Activated CD4-positive, alpha-beta T cell treated with anti-CD3 and anti-CD28 coated beads, Interleukin-2, Interleukin-6, amounts not matched to agents 100 ng/mL and 50 ng/mL, durations not matched to agents 16 hours and 8 hours (primary cell): ENCODE data around the gene PFKFB4.

ENCODE experiments used
- DNase-seq: peaks from one replicate; pipeline ENCODE4 v3.0.0-alpha.2; 2020

Gene PFKFB4

DNA sequence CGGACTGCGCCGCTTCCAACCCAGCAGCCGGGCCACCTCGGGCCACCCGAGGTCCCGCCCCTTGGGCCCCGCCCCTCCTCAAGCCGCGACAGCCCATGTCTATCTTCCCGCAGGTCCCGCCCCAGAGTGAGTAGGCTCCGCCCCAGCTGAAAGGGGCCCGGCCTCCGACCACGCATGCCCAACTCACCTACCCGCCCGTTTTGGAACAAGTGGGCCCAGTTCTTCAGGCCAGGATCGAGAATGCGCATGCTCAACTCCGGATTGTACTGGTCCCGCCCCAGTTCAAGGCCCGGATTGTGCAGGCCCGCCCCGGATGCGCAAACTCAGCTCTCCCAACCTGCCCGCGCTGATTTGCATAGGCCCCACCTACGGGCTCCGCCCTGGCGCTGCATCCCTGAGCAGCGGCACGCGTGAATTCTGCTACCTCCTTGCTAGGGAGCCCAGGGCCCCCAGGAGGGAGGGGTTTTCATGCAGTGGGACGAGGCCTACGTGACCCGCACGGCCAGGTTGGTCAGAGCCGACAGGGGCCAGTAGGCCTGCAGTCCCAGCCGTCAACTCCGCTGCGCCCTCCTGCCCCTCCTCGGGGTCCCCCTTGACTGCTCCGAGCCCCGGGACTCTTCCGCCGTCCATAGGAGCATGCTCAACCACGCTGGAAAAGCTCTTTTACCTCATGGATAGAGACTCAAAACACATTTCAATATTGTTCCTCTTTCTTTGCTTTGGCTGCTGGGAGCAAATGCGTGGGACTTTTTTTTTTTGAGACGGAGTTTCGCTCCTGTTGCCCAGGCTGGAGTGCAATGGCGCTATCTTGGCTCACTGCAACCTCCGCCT is at the start of gene PFKFB4:
TSS of gene PFKFB4 (minus strand) at position 8 of the 831 bp plus-strand sequence. CDS start 26 bp downstream, outside the sequence.
- DNase-seq: peak; percentile 100

GRCh38 chr3:48601622-48601994 is 45.0 kb upstream of the PFKFB4 start:
- DNase-seq: no peak

DNA sequence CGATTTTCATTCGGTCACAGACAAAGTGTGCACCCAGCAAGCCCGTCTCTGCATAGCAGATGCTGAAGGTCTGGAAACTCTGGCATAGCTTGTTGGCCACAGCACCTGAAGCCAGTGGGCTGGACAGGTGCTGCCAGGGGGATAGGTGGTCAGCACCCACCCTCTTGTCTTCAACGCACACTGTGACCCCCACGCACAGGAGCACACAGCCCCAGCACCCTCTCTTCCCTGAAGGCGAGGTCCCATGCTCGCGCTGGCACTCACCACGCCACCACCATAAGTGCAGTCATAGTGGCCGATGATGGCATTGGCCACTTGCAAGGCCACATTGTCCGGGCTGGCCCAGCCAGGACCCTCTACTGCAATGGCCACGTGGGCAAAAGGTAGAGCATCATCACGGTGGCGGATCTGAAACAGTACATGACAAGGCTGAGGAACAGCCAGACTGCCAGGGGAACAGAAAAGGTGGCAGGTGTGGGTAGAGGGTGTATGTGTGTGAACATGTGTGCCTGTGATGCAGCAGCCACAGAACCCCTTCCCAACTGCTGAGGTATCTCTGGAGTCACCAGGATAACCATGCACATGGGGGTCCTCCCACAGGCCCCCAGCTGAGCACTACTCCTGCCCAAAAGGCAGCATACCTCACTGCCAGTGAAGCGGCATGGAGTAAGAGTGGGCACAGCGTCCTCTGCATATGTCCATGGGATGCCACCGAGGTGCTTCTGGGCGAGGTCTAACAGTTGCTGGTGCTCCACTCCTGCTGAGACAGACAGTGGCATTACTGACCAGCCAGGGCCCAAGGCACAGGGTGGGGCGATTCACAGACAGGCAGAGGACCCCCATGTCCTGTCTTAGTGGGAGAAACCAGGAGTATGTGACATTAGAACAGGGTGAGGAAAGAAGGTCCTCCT is 44.4 kb upstream of the PFKFB4 start:
- no peak for DNase-seq

GRCh38 chr3:48599509-48600285 is 43.1 kb upstream of the PFKFB4 start:
- DNase-seq: no peak

DNA sequence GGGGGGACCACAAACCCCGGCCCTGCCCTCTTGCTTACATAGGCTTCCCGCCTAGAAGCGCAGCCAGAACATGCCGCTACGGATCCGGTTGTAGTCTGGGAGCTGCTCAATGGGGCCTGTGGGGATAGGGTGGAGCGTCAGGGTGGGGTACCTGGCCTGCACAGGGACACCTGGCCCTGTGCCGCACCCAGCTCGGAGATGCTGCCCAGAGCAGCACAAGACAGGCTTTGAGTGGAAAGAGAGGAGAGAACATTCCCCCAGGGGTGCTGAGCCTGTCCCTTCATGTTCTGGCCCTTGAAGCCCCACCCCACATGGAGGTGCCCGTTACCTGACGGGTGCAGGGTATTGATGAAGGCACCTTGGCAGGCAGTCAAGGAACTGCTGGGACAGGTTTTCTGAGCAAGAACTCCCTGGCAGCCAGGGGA is 42.5 kb upstream of the PFKFB4 start:
- DNase-seq: no peak

DNA sequence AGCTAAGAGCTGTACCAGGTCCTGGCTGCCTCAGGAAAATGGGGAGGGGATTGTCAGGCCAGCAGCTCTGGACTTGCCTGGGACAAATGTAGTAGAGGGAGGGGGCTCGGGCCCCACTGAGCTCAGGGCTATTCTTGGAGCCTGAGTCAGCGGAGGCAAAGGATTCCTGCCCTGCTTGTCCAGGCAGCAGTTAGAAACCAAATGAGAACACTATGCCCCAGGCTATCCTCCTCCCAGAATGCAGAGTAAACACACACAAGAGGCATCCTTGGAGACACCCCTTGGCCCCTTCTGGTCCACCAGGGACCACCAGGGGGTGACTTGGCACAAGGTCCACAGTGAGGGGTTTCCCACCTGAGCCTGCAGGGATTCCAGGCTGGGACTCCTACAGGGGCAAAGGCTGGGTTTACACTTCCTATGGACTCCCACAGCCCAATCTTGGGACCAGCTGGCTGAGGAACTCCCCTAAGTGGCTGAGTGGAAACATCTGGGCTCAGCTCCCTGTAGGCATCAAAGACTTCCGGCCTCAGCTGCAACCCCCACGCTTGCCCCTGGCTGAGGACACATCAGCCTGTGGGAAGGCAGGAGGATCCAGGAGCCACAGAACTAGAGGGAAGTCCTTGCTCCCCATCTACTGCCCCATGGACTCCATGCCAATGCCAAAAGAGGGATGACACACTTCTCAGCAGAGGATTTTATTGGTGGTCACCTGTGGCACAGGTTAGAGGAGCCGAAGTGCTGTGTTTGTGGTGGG is 41.9 kb upstream of the PFKFB4 start:
- no peak for DNase-seq

- no peak for DNase-seq
Measured at GRCh38 chr3:48597408-48597800, 40.8 kb upstream of the PFKFB4 start.

GRCh38 chr3:48596676-48597407 is 40.2 kb upstream of the PFKFB4 start:
- no peak for DNase-seq

GRCh38 chr3:48596157-48596556 is 39.6 kb upstream of the PFKFB4 start:
- no peak for DNase-seq

- no peak for DNase-seq
Measured at GRCh38 chr3:48595526-48596121, 39.0 kb upstream of the PFKFB4 start.

- DNase-seq: no peak
Measured at GRCh38 chr3:48595075-48595525, 38.5 kb upstream of the PFKFB4 start, which contains the start of gene COL7A1. Gene COL7A1, minus strand, starts transcription at chr3:48595329. Its CDS starts 170 bp downstream, at chr3:48595159.

DNA sequence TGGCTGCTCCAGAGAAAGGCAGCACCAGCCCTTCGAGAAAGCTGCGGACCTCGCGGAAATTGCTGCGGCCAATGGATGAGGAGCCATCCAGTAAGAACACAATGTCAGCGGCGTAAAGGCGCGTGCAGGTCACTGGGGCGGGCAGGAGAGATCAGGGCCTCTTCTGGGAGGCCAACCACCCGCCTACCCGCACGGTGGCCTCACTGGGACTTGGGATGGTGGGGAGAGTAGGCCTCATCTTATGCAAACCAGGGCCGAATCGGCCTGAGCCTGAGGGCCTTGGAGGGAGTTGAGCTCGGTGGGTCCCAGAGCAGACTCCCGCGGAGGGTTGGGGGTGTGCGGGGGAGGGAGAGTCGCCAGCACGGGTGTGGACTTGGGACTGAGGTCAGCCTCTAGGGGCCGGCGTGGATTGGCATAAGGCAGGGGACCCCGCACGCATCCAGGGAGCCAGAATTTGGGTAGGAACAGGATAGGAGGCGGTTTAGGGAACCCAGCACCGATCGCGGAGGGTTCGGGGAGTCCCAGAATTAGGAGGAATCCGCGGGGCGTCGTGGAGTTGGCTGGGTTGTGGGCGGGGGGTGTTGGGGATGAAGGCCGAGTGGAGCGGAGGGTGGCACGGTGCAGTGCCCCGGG is 37.9 kb upstream of the PFKFB4 start:
- DNase-seq: no peak

GRCh38 chr3:48593337-48593736 is 36.7 kb upstream of the PFKFB4 start:
- no peak for DNase-seq

GRCh38 chr3:48592519-48593087 is 36.0 kb upstream of the PFKFB4 start:
- no peak for DNase-seq

DNA sequence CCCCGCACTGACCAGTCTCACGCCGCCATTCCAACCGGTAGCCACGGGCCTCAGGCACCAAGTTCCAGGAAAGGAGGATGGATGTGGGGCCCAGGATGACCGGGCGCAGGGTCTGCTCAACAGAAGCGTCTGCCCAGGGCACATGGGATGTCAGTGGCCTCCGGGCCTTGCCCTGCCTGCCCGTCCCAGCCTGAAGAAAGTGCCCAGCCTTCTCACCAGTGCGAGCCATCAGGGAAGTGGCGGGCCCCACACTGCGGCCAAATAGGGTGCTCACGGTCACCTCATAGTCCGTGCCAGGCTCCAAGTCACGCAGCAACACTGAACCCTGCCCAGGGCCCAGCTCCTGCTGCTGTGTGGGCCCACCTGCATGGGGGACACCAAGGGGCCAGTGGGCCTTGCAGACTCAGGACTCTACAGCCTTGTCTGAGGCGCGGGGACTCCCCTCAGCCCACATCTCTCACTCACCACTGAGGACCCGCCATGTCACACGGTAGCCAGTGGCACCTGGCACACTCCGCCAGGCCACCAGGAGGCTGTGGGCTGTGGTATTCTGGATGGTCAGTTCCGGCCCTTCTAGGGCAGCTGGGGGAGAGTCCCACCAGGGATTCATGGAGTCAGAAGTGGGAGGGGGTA is 35.4 kb upstream of the PFKFB4 start:
- DNase-seq: no peak

GRCh38 chr3:48591436-48591835 is 34.8 kb upstream of the PFKFB4 start:
- no peak for DNase-seq

GRCh38 chr3:48588230-48588629 is 31.6 kb upstream of the PFKFB4 start:
- DNase-seq: no peak

DNA sequence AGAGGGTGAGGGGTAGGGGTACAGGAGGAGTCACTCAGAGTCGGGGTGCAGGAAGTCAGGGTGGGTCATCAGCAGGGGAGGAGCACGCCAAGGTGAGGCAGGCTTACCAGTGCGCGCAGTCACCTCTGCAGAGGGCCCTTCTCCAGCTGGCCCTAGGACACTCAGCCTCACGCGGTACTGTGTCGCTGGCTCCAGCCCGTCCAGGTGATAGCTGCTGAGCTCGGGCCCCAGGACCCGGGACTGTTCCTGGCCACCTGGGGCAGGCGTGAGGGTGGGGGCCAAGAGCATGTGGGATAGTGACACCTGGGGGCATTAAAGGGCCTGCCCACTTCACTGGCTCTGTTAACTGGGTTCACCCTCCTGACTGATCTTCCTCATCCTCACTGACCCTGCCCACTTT is 31.1 kb upstream of the PFKFB4 start:
- no peak for DNase-seq

DNA sequence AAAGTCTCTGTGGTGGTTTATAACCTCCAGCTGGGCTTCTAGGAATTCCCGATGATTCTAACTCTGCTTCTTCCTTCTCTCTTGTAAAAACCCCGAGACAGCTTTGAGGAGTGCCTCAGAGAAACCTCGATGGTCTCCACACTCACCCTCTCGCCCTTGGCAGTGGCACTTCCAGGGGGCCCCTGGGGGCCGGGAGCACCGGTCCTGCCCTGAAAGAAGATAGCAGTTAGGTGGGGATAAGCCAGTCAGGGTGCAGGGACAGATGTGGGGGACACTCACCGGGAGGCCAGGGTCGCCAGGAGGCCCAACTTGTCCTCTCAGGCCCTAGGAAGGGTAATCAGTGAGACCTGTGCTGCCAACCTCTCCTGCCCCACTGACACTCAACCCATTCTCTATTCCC is 28.8 kb upstream of the PFKFB4 start:
- DNase-seq: no peak

- DNase-seq: no peak
Measured at GRCh38 chr3:48584836-48585235, 28.2 kb upstream of the PFKFB4 start.
